Muscle layer of duodenum (tissue), 2 donors: ENCODE measurements around the gene PHACTR1.
A peak's percentile ranks its signal among the peaks of the same experiment; 100 is the strongest.

Experiments used
- H3K27ac ChIP-seq: one replicate; pipeline ENCODE4 v1.7.0; 2013; ENCODE audit warnings: mild to moderate bottlenecking, low read length
- H3K27me3 ChIP-seq: one replicate; pipeline ENCODE4 v1.7.0; 2013; ENCODE audit warnings: low read depth, mild to moderate bottlenecking, control low read depth, low read length
- H3K36me3 ChIP-seq, 2 donors: one replicate each; pipeline ENCODE4 v1.7.0; 2013; ENCODE audit warnings: low read length in 2 of 2, control low read depth in 1 of 2, mild to moderate bottlenecking in 1 of 2; ENCODE audit not compliant: insufficient read depth in 2 of 2, control insufficient read depth in 1 of 2
- H3K4me1 ChIP-seq, 2 donors: one replicate each; pipeline ENCODE4 v1.7.0; 2013; ENCODE audit warnings: low read length in 2 of 2, mild to moderate bottlenecking in 2 of 2, control low read depth in 1 of 2, moderate library complexity in 1 of 2; ENCODE audit not compliant: insufficient read depth in 2 of 2, control insufficient read depth in 1 of 2
- H3K4me3 ChIP-seq, 2 donors: one replicate each; pipeline ENCODE4 v1.7.0; 2013; ENCODE audit warnings: low read length in 2 of 2, low read depth in 1 of 2, mild to moderate bottlenecking in 1 of 2
- H3K9me3 ChIP-seq, 2 donors: one replicate each; pipeline ENCODE4 v1.7.0; 2013; ENCODE audit warnings: low read length in 2 of 2, control low read depth in 1 of 2, mild to moderate bottlenecking in 1 of 2; ENCODE audit not compliant: control insufficient read depth in 1 of 2
- donor health status: healthy.

The PHACTR1 gene

DNA sequence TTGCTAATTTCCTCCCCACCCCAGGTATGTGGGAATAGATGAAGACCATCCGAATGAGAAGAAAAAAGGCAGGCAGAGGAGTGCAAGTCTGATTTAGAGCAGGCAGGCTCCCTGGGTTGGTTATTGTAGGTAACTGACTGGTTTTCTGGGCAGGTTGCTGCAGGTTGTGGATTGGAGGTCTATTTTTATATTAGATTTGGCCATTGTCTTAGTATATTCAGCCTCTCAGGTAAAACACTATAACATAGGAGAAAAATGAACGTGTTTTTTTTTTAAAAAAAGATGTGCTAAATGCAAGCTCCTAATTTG lies 612.3 kb downstream of the PHACTR1 start:
- Histone ChIP-seq H3K4me1 (peaks cover 0 to 12% of the 10 kb centered on the region in 2 donors), H3K36me3 (peaks cover 3 to 13% of the 10 kb centered on the region in 2 donors), H3K4me3 (peak overlapping the region; percentile 88 to 90), H3K27me3 (no peaks in the 10 kb centered on the region), H3K9me3 (no peaks in the 10 kb centered on the region), H3K27ac (peak overlapping the region; percentile 93)

DNA sequence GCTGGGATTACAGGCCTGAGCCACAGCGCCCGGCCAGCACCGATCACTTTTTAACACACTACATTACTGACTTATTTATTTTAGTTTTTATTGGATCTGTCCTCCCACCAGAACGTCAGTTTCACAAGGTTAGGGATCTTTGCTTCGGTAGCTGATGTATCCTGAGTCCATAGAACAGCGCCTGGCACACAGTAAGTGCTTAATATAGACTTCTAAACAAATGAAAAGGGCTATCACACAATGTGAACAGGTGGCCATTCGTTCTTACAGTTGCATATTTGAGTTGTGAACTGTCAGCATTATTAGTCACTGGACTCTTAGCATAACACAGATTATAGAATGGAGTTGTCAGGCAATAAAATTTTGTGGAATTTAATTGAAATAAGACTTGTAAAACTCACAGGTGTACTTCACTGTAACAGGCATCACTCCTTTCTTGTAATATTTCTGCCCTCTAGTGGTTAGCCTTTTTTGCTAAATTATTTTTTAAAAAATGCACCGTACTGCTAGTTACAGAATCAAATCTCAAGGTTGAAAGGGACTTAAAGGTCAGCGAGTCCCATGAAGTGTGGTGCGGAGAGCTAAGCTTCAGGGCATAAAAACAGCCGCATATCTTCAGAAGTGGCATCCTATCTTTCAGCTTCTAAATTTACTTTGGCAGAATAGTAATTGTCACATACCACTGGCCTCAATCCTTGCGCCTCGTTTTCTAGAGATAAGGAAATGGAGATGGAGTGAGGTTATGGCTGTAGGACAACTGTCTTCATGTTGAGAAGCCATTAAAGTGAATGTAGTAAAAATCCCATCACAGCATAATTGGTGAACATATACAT lies 615.2 kb downstream of the PHACTR1 start:
- Histone ChIP-seq H3K36me3 (no peaks in the 10 kb centered on the region), H3K4me3 (no peak overlapping the region), H3K27me3 (no peaks in the 10 kb centered on the region), H3K27ac (no peak overlapping the region), H3K9me3 (no peaks in the 10 kb centered on the region), H3K4me1 (peaks cover 0 to 16% of the 10 kb centered on the region in 2 donors)

DNA sequence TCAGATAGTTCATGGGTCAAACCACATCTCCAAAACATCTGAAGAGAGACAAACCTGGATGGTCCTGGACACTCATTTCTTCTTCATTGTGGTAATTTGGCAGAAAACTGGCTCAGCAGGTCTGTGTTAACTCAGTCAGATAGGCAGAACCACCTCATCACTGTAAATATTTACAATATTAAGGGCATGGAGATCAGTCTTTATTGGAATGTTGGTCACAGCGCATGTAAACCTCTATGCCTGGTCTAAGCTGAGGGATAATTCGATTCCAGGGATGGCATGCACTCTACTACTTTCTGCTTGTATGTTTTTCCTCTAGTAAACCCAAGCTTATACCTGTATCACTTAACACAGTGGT lies 615.8 kb downstream of the PHACTR1 start:
- Histone ChIP-seq H3K27me3 (no peaks in the 10 kb centered on the region), H3K27ac (no peak overlapping the region), H3K4me1 (peaks cover 0 to 11% of the 10 kb centered on the region in 2 donors), H3K4me3 (no peak overlapping the region), H3K9me3 (no peaks in the 10 kb centered on the region), H3K36me3 (no peaks in the 10 kb centered on the region)

DNA sequence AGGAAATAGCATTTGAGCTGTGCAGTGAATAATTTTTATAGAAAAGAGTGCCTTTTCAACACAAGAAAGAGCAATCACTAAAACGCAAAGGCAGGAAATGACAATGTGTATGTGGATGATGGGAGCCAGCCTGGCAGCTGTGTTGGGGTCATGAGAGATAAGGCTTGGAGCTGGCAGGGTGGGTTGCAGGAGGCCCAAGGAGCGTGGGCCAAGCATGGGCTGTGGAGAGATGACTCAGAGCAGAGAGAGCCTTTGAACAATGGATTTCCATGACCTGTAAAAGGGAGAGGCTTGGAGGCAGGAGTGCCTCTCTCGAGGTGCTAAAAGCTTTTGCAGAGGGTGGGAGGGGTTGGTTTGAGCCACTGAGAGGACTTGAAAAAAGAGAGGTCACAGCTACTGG lies 618.4 kb downstream of the PHACTR1 start:
- Histone ChIP-seq H3K9me3 (no peaks in the 10 kb centered on the region), H3K4me3 (no peak overlapping the region), H3K4me1 (peaks cover 0 to 5% of the 10 kb centered on the region in 2 donors), H3K27ac (no peak overlapping the region), H3K36me3 (no peaks in the 10 kb centered on the region), H3K27me3 (no peaks in the 10 kb centered on the region)

DNA sequence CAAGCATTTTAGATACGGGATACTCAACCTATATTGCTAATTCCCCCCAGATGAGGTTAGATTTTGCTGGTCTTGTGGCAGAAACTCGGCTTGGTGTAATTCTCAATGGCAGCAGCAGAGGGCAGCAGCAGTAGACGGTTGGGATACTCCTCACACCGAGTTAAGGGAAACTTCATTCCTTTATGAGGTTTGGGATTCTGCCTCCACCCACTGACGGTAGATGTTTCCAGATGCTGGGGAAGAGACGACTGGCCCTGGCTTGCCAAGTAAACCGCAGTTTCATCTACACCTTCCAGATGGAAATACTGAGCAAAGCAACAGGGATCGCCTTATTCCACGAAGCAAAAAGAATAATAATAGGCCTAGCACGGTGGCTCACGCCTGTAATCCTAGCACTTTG lies 620.0 kb downstream of the PHACTR1 start:
- Histone ChIP-seq H3K4me3 (no peak overlapping the region), H3K27ac (no peak overlapping the region), H3K9me3 (peaks cover 0 to 4% of the 10 kb centered on the region in 2 donors), H3K4me1 (peaks cover 0 to 5% of the 10 kb centered on the region in 2 donors), H3K27me3 (no peaks in the 10 kb centered on the region), H3K36me3 (no peaks in the 10 kb centered on the region)

DNA sequence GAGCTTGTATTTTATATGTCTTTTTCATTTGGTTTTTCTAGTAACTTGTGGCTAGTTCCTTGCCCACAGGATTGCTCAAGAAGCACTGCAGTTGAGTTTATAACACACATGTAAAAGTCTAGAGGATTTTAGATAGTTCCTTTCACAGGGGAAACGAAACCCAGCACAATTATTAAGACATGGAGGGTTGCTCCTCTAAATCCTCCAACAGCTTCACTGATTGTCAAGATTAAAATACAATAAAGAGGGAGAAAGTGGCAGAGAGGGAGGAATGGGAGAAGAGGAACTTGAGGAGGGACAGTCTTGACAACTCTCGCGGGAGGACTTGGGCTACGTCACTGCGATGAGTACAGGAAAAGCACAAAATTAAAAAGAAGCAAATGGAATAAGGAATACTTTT lies 621.5 kb downstream of the PHACTR1 start:
- Histone ChIP-seq H3K27ac (no peak overlapping the region), H3K36me3 (no peaks in the 10 kb centered on the region), H3K4me1 (peaks cover 0 to 5% of the 10 kb centered on the region in 2 donors), H3K9me3 (peaks cover 0 to 7% of the 10 kb centered on the region in 2 donors), H3K27me3 (no peaks in the 10 kb centered on the region), H3K4me3 (no peak overlapping the region)
